H1 (cell line): Measurements from ENCODE around the gene NFIA. TPM values are rescaled to one million over a fixed set of nuclear protein-coding genes. Genes with fewer than 3 reads are reported as not detected.

Experiments used
- CTCF ChIA-PET: fragments of 300-600 bp; sonication (Branson Sonifier 250); formaldehyde crosslinking; loops from one replicate; lab custom pipeline; 2021; ENCODE audit not compliant: partially characterized antibody; lab: Charles Lee
- POLR2A ChIA-PET: fragments of 300-600 bp; sonication (Branson Sonifier 250); formaldehyde crosslinking; loops from one replicate; lab custom pipeline; 2021; ENCODE audit warnings: inconsistent platforms; ENCODE audit not compliant: partially characterized antibody; lab: Charles Lee
- DNase-seq, 2 experiments: peaks; one replicate each; pipeline versions ENCODE4 v3.0.0 to v3.0.0-alpha.2; 2010 to 2022; ENCODE audit warnings: low spot score in 2 of 2, low read depth in 1 of 2, mixed read lengths in 1 of 2
- FAIRE-seq: peaks from 2 replicates; lab custom pipeline; 2011; peaks lifted over from hg19 to GRCh38; lab: Jason Lieb, UNC
- H2AFZ ChIP-seq: 2 replicates; pipeline ENCODE4 v1.8.1; 2012; ENCODE audit warnings: low read length, inconsistent platforms
- H2AK5ac ChIP-seq: 2 replicates; pipeline ENCODE4 v1.6.1; 2013; ENCODE audit warnings: low read depth, low read length
- H2BK120ac ChIP-seq: replicated peaks from 2 replicates; pipeline ENCODE3; 2013; ENCODE audit warnings: low read depth, low read length, inconsistent platforms
- H2BK12ac ChIP-seq: 2 replicates; pipeline ENCODE4 v1.6.1; 2013; ENCODE audit warnings: low read depth, low read length
- H2BK15ac ChIP-seq: 2 replicates; pipeline ENCODE4 v1.6.1; 2013; ENCODE audit warnings: low read length
- H2BK20ac ChIP-seq: 2 replicates; pipeline ENCODE4 v1.6.1; 2013; ENCODE audit warnings: low read length
- H2BK5ac ChIP-seq: 2 replicates; pipeline ENCODE4 v1.6.1; 2013; ENCODE audit warnings: low read depth, low read length
- H3K14ac ChIP-seq: 2 replicates; pipeline ENCODE4 v1.6.1; 2013; ENCODE audit warnings: inconsistent platforms; ENCODE audit not compliant: insufficient read length
- H3K18ac ChIP-seq: 2 replicates; pipeline ENCODE4 v1.6.1; 2013; ENCODE audit warnings: low read length; ENCODE audit errors: extremely low read depth
- H3K23ac ChIP-seq: 2 replicates; pipeline ENCODE4 v1.6.1; 2013; ENCODE audit warnings: inconsistent platforms; ENCODE audit not compliant: insufficient read length
- H3K23me2 ChIP-seq: 2 replicates; pipeline ENCODE4 v1.6.1; 2013; ENCODE audit warnings: low read depth, low read length
- H3K27ac ChIP-seq: 2 replicates; pipeline ENCODE4 v1.6.1; 2011; ENCODE audit warnings: low read depth, low read length, inconsistent platforms
- H3K27me3 ChIP-seq, 4 experiments: replicated peaks in 1 of 4; 1 replicate in 1 of 4; 2 replicates in 3 of 4; pipeline versions ENCODE4 v1.6.1 to v1.8.1; 2011 to 2013; ENCODE audit warnings: low read length in 3 of 4, mild to moderate bottlenecking in 3 of 4, inconsistent platforms in 2 of 4, mixed read lengths in 2 of 4, moderate library complexity in 1 of 4; ENCODE audit not compliant: control insufficient read depth in 3 of 4, insufficient read depth in 3 of 4; ENCODE audit errors: extremely low read depth in 1 of 4
- H3K36me3 ChIP-seq, 4 experiments: 2 replicates each; pipeline versions ENCODE4 v1.6.1 to v1.8.1; 2011 to 2013; ENCODE audit warnings: mild to moderate bottlenecking in 4 of 4, low read length in 3 of 4, moderate library complexity in 2 of 4, control low read depth in 1 of 4, inconsistent platforms in 1 of 4; ENCODE audit not compliant: insufficient read depth in 4 of 4, control insufficient read depth in 2 of 4
- H3K4ac ChIP-seq: replicated peaks from 2 replicates; pipeline ENCODE3; 2013; ENCODE audit warnings: low read length, low read depth, mixed read lengths, inconsistent platforms; ENCODE audit not compliant: insufficient read length
- H3K4me1 ChIP-seq, 4 experiments: replicated peaks in 1 of 4; 1 replicate in 1 of 4; 2 replicates in 3 of 4; pipeline versions ENCODE4 v1.6.1 to v1.8.1; 2011 to 2013; ENCODE audit warnings: low read length in 3 of 4, inconsistent platforms in 2 of 4, mixed read lengths in 1 of 4; ENCODE audit not compliant: insufficient read depth in 4 of 4, control insufficient read depth in 3 of 4
- H3K4me2 ChIP-seq, 2 experiments: 2 replicates each; pipeline versions ENCODE4 v1.6.1 to v1.8.1; 2011 to 2013; ENCODE audit warnings: low read depth in 2 of 2, low read length in 2 of 2, control low read depth in 1 of 2, inconsistent platforms in 1 of 2, mild to moderate bottlenecking in 1 of 2; ENCODE audit not compliant: insufficient read depth in 1 of 2
- H3K4me3 ChIP-seq, 4 experiments: fragments of 200-600, 300-600 bp in 1 of 4; sonication (generic), shearing (Covaris generic), sonication (Bioruptor Twin) in 1 of 4; 2 replicates each; pipeline versions ENCODE4 v1.5.1 to v1.8.1; 2011 to 2016; ENCODE audit warnings: low read length in 4 of 4, low read depth in 3 of 4, control low read depth in 2 of 4, inconsistent platforms in 2 of 4, mild to moderate bottlenecking in 2 of 4, mixed read lengths in 1 of 4, moderate library complexity in 1 of 4; ENCODE audit not compliant: insufficient read depth in 2 of 4; ENCODE audit errors: extremely low read depth in 1 of 4
- H3K56ac ChIP-seq: replicated peaks from 2 replicates; pipeline ENCODE3; 2013; ENCODE audit warnings: low read depth, mild to moderate bottlenecking, mixed read lengths, low read length, inconsistent platforms; ENCODE audit not compliant: insufficient read length
- H3K79me1 ChIP-seq: 2 replicates; pipeline ENCODE4 v1.6.1; 2013; ENCODE audit warnings: low read depth, low read length, control low read depth
- H3K79me2 ChIP-seq, 2 experiments: 2 replicates each; pipeline versions ENCODE4 v1.6.1 to v1.8.1; 2012 to 2013; ENCODE audit warnings: low read length in 2 of 2, mild to moderate bottlenecking in 2 of 2, inconsistent platforms in 1 of 2; ENCODE audit not compliant: insufficient read depth in 2 of 2, control insufficient read depth in 1 of 2
- H3K9ac ChIP-seq, 4 experiments: replicated peaks in 1 of 4; 1 replicate in 1 of 4; 2 replicates in 3 of 4; pipeline versions ENCODE4 v1.6.1 to v1.8.1; 2011 to 2013; ENCODE audit warnings: low read depth in 3 of 4, low read length in 3 of 4, control low read depth in 2 of 4, mild to moderate bottlenecking in 2 of 4, moderate library complexity in 2 of 4, inconsistent platforms in 1 of 4; ENCODE audit errors: extremely low read depth in 1 of 4
- H3K9me3 ChIP-seq, 2 experiments: 2 replicates each; pipeline versions ENCODE4 v1.6.1 to v1.8.1; 2012 to 2013; ENCODE audit warnings: mild to moderate bottlenecking in 2 of 2, moderate library complexity in 2 of 2, control low read depth in 1 of 2, inconsistent platforms in 1 of 2, low read depth in 1 of 2, low read length in 1 of 2, mixed read lengths in 1 of 2; ENCODE audit not compliant: insufficient read depth in 2 of 2
- H4K20me1 ChIP-seq, 2 experiments: replicated peaks in 1 of 2; 2 replicates each; pipeline versions ENCODE3 to v1.8.1; 2011 to 2013; ENCODE audit warnings: inconsistent platforms in 2 of 2, low read length in 2 of 2, mild to moderate bottlenecking in 1 of 2; ENCODE audit not compliant: insufficient read depth in 2 of 2, control insufficient read depth in 1 of 2
- H4K5ac ChIP-seq: 2 replicates; pipeline ENCODE4 v1.6.1; 2013; ENCODE audit warnings: low read length, low read depth, mixed read lengths, inconsistent platforms; ENCODE audit not compliant: insufficient read length
- H4K8ac ChIP-seq: 2 replicates; pipeline ENCODE4 v1.8.0; 2013; ENCODE audit warnings: mild to moderate bottlenecking, moderate library complexity, low read length, inconsistent platforms; ENCODE audit not compliant: insufficient read depth; ENCODE audit errors: extremely low read depth
- H4K91ac ChIP-seq: replicated peaks from 2 replicates; pipeline ENCODE3; 2013; ENCODE audit warnings: low read length, mixed read lengths, inconsistent platforms; ENCODE audit not compliant: insufficient read length
- CBX8 ChIP-seq: fragments of 300-800, 300-1000 bp; sonication (generic); IDR thresholded peaks from 2 replicates; pipeline ENCODE4 v1.7.1; 2016; ENCODE audit warnings: low read depth, low read length, borderline replicate concordance
- CHD2 ChIP-seq: IDR thresholded peaks from 2 replicates; pipeline ENCODE4 v1.6.1; 2012; ENCODE audit warnings: low read length, improper control_type of control experiment
- EGR1 ChIP-seq: IDR thresholded peaks from 2 replicates; pipeline ENCODE4 v1.6.1; 2011; ENCODE audit warnings: low read depth, low read length, borderline replicate concordance
- GABPA ChIP-seq: IDR thresholded peaks from 2 replicates; pipeline ENCODE4 v1.6.1; 2011; ENCODE audit warnings: mild to moderate bottlenecking, low read length, moderate library complexity, borderline replicate concordance; ENCODE audit not compliant: insufficient read depth
- JUND ChIP-seq: IDR thresholded peaks from 2 replicates; pipeline ENCODE4 v1.6.1; 2011; ENCODE audit warnings: mild to moderate bottlenecking, improper control_type of control experiment, low read length
- SP2 ChIP-seq: IDR thresholded peaks from 2 replicates; pipeline ENCODE4 v1.6.1; 2012; ENCODE audit warnings: mild to moderate bottlenecking, low read length, inconsistent platforms
- TBP ChIP-seq: IDR thresholded peaks from 2 replicates; pipeline ENCODE4 v1.6.1; 2011; ENCODE audit warnings: low read depth, low read length, improper control_type of control experiment
- WGBS, 2 experiments: shearing (Covaris generic) in 1 of 2; methylation state at CpG; one replicate each; pipeline versions ENCODE4 v1.1.6 to v1.1.7; 2013 to 2015; ENCODE audit warnings: low lambda C conversion rate in 2 of 2, mixed read lengths in 2 of 2, inconsistent platforms in 1 of 2, low coverage in 1 of 2, missing lambda C conversion rate in 1 of 2; ENCODE audit not compliant: insufficient replicate concordance in 2 of 2, insufficient coverage in 1 of 2, insufficient read length in 1 of 2; ENCODE audit errors: extremely low coverage in 1 of 2, missing lambda C conversion rate in 1 of 2; 5-methylcytosine and 5-hydroxymethylcytosine counted together
- polyA plus RNA-seq, 7 experiments: library from polyadenylated mRNA; depleted of rRNA in 3 of 7; stranded (reverse) in 5 of 7; unstranded in 2 of 7; fragments of >200 nt in 5 of 7; fragments of 200-250 nt in 2 of 7; gene quantifications; 1 replicate in 5 of 7; 2 replicates in 1 of 7; 4 replicates in 1 of 7; pipeline versions ENCODE4 v1.2.1 to v1.2.3, GENCODE V29; 2011 to 2013; ENCODE audit warnings: missing spikeins in 2 of 7, mixed read lengths in 2 of 7
- total RNA-seq: library from RNA; stranded (reverse); fragmentation: NEBNext Ultra II Directional; extraction: Animal tissue kit (Norgen Biotek cat#: 25700); gene quantifications from 2 replicates; pipeline ENCODE4 v1.2.1, GENCODE V29; 2021

Gene NFIA
- total and polyA plus RNA-seq, 2 of the 8 experiments (the other 6 are each of a cell fraction or from before 2014, with no cell fraction given) = 1.8 to 2.3 TPM

DNA sequence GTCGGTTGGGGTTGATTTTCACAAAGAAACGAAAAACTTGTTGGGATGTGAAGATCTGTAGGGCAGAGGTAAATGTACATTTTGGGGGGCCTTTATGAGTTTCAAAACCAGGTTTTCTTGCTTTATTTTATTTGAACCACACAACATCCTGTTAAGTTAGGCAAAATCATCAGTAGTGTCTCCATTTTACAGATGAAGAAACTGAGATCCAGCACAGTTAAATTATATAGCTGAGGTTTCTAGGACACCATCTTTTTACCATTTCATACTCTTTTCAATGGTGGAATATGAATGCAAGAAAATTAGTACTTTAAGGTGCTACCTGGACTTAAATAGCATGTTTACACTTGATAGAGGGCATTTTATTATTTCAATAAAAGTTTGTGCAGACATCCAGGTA is 187.7 kb downstream of the NFIA start:
- H2BK15ac ChIP-seq = no peak overlapping the region
- H2BK120ac ChIP-seq = no peak overlapping the region
- no peaks in the 10 kb centered on the region for H3K36me3 ChIP-seq
- no peak overlapping the region for H3K27ac ChIP-seq
- ChIA-PET CTCF (no interaction called here), POLR2A (no interaction called here)
- no peaks in the 10 kb centered on the region for H3K9me3 ChIP-seq
- no peak overlapping the region for H2AK5ac ChIP-seq
- no peak overlapping the region for H4K5ac ChIP-seq
- H2BK12ac ChIP-seq = no peak overlapping the region
- no peak overlapping the region for H3K4me2 ChIP-seq
- no peaks in the 10 kb centered on the region for H3K79me1 ChIP-seq
- H2AFZ ChIP-seq = no peak overlapping the region
- no peak overlapping the region for H3K14ac ChIP-seq
- no peaks in the 10 kb centered on the region for H3K23me2 ChIP-seq
- H4K8ac ChIP-seq = no peak overlapping the region
- peaks cover 0 to 6% (median 0%) of the 10 kb centered on the region in 4 experiments; a peak in 1 of 7 replicates for H3K4me1 ChIP-seq
- no peak overlapping the region for H3K23ac ChIP-seq
- H3K56ac ChIP-seq = no peak overlapping the region
- no peak overlapping the region for H3K18ac ChIP-seq
- no peaks in the 10 kb centered on the region for H3K79me2 ChIP-seq
- WGBS, 2 experiments = 90% methylated on average over 2 of the region's 2 CpGs; no CpG with 5 or more reads in 1 of the 2 experiments
- no peak overlapping the region for H4K91ac ChIP-seq
- DNase-seq (no peak), FAIRE-seq (no peak)
- no peak overlapping the region for H3K4ac ChIP-seq
- H2BK20ac ChIP-seq = no peak overlapping the region
- no peaks in the 10 kb centered on the region for H3K27me3 ChIP-seq
- no peak overlapping the region for H3K4me3 ChIP-seq
- TF ChIP-seq SP2 (no peak), JUND (no peak), EGR1 (no peak), CBX8 (no peak), TBP (no peak), GABPA (no peak), CHD2 (no peak)
- no peak overlapping the region for H2BK5ac ChIP-seq
- H4K20me1 ChIP-seq = no peaks in the 10 kb centered on the region
- no peak overlapping the region for H3K9ac ChIP-seq
